ENCODE measurements around the gene ATP6V1G3. TPM values are rescaled to one million over a fixed set of nuclear protein-coding genes. Genes with fewer than 3 reads are reported as not detected.
"Not testable (repeated sequence)": the region's sequence is repeated elsewhere in the genome, so short reads cannot be mapped to it uniquely, and the experiment has no call there.

The ATP6V1G3 gene
- polyA plus RNA-seq, 4 donors = 5.0 to 9.7 (median 6.7) TPM

DNA sequence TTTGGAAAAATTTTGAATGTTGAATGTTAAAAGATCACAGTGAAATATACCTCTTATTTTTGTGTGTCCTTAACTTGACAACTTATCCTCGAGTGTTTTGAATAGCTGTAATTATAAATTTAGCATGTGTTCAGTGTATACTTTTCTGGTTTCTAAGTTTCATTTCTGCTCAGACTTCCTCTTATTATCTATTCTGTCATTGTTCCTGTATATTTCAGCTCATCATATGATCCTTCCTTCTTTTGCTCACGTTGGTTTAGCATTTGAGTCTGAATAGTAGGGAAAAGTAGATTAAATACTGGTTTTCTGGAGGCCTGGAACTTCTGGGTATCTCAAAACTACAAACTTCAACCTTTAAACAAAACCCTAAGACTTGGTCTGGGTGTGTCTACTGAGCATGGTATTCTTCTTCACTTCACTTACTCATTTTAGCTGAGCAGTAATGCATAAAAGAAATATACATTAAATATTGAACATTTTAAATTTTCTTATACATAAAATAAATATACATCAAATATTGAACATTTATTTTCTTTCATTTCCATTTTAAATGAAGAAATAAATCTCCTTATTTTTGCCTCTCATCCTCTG, 3.3 kb upstream of the ATP6V1G3 start:
- no peak for DNase-seq (ENCODE audit: low read depth in 4 of 4, low spot score in 3 of 4)

DNA sequence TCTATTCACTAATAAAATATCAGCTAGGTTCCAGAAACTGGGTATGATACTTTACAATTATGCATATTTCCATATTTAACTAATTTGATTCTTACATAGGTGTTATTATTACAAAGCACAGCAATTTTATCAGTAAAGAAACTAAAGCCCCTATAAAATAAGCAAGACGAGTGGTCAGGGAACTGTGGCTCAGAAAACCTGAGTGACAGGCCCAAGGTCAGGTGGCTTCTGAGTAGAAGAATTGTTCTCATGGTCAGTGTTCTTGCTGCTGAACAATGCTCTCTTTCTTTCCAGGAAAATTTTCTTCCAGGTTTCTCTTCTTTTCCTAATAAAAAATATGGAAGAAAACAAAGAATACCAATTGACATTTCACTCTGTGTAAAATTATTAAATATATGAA, 2.2 kb upstream of the ATP6V1G3 start:
- DNase-seq (ENCODE audit: low read depth in 4 of 4, low spot score in 3 of 4) = no peak

- no peak for DNase-seq (ENCODE audit: low read depth in 4 of 4, low spot score in 3 of 4)
Measured at GRCh38 chr1:198541737-198542136, 1.3 kb upstream of the ATP6V1G3 start.

DNA sequence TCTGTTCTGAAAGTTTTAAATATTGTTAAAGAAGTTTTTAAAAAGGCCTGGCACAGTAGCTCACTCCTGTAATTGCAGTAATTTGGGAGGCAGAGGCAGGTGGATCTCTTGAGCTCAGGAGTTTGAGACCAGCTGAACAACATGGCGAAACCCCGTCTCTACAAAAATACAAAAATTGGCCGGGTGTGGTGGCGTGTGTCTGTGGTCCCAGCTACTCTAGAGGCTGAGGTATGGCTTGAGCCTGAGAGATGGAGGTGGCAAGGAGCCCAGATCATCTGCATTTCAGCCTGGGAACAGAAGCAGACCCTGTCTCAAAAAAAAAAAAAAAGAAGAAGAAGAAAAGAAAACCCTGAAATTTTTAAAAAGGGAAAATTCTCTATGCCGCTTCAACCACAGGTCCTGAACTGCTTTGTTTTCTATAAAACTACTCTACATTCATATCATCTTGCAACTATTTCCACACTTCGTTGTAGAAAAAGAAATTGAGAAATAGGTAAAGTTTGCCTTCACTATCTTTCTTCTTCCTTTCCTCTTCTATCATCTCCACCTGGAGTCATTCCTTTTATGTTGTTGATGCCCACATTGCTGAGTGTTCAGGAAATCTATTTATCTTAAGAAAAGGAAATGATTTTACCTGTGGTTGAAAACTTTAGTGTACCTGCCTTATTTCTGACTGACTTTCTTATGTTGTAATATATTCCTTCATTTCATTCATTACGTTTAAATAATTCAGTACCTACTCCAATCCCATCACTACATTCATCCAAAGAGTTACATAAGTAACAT, 1.7 kb downstream of the ATP6V1G3 start:
- DNase-seq (ENCODE audit: low read depth in 4 of 4, low spot score in 3 of 4) = no peak

DNA sequence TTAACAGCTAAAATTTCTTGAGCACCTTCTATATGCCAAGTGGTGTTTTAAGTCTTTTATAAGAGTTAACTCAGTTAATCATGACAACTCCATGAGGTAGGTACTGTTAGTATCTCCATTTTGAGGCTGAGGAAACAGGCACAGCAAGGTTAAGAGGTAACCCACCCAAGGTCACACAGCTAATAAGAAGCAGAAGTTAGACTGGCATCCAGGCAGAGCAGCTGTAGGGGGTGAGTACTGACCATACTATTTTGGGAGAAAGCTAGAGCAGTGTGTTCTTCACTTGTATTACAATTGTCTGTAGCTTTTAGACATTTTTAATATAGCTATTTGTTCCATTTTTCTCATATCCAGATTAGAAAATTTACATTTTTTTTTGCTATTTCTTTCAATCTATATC, 4.8 kb downstream of the ATP6V1G3 start:
- no peak for DNase-seq (ENCODE audit: low read depth in 4 of 4, low spot score in 3 of 4)

DNA sequence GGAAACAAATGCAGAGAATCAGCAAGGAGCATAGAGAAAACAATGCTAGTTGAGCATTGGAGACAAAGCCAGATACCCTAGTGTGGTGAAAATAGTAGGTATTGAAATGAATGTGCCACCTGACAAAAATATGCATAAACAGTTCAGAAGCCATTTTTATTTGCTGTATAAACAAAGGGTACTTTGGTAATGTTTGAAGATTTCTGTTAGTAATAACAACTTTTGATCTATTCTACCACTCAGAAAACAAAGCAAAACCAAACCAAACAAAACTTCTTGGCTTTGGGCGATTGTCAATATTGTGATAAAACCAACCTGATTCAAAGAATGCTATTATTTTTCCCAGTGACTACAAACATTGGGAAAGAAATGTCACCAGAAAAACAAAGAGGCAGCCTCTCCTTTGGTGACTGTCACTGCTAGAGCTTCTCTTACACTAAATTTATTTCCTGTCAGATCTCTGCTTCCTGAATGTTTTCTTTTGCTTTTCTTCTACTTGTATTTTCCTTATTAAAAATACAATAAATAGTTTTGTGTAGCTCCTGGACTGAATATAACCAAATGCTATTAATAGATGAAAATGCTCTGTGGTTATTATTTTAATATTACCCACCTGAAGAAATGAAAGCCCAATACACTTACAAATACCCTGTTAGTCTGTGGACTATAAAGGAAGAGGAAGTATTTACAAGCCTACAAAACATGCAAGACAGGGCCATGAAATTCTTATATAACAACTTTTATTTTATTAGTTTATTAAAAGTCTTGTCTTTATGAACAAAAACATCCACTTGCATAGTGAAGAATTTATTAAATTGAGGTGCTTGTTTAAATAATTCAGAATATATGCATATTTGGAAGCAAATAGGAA, 5.7 kb downstream of the ATP6V1G3 start:
- DNase-seq (ENCODE audit: low read depth in 4 of 4, low spot score in 3 of 4) = no peak

DNA sequence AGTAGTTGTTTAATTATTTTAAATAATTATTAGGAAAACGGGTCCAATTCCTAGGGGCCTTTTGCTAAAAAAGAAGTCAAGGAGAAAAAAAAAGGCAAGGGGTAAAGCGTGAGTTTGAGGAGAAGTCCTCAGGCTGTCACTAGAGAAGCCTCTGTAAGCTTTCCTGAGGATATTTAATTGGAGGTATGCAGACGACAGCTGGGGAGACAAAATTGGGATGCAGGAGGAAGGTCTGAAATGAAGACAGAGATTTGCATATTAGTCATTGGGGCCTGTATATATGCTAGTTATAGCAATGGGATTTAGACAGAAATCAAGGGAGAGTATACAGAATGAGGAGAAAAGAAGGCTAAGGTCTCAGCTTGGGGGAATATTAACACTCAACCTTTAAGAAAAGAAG, 8.6 kb downstream of the ATP6V1G3 start:
- DNase-seq (ENCODE audit: low read depth in 4 of 4, low spot score in 3 of 4) = no peak

DNA sequence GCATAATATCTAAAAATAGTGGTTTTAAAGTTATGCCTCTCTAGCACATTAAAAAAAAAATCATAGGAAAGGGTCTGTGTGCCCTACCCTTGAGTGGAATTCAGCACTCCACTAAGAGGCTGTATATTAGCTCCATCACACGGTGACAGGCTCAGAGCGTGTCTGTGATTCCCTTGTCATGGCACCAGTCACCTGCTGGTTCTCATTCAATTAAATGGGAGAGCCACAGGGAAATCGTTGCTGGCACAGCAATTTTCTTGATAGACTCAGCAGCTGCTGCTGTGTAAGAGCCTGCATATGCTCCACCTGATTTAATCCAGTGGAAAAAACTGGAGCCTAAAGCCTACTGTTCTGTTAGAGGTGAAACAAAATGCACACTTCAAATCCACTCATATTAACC, 9.5 kb downstream of the ATP6V1G3 start:
- DNase-seq (ENCODE audit: low read depth in 4 of 4, low spot score in 3 of 4) = no peak

DNA sequence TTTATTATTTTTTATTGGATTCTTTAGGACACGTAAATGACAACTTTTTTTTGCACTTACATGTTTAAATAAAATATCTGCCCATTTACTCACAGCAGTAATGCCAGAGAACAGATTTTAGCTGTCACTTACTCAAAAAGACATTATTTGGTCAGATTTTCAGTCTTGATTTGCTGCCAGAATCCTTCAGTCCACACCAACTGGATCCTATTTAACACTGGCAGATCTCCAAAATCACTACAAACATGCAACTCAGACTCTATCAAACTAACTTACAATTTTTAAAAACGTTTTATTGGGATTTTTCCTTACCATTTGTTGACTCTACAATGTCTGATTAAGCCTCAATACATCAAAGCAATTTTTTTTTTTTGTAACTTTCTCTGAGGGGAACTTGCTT, 11.1 kb downstream of the ATP6V1G3 start:
- peak in 2 of 4 donors; percentile 4 to 7 for DNase-seq (ENCODE audit: low read depth in 4 of 4, low spot score in 3 of 4)

DNA sequence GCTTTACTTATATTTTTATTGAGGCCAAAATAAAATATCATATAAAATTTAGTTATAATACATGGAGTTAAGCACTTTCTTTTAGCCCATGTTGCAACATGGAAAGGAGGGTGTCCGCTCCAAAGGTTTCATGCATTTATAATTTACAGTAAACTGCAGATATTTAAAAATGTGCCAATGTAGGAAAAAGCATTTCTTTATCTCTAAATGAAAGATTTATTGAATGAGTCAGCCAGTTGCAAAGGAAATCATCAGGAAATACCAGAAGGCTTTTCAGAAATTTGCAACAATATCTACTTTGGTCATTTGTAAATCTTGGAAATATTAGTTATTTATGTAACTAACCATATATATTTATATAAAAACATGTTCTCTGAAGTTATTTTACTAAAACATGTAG, 12.1 kb downstream of the ATP6V1G3 start:
- no peak for DNase-seq (ENCODE audit: low read depth in 4 of 4, low spot score in 3 of 4)

- DNase-seq (ENCODE audit: low read depth in 4 of 4, low spot score in 3 of 4) = no peak
Measured at GRCh38 chr1:198524556-198524955, 15.9 kb downstream of the ATP6V1G3 start.

- DNase-seq (ENCODE audit: low read depth in 4 of 4, low spot score in 3 of 4) = not testable (repeated sequence)
Measured at GRCh38 chr1:198524127-198524526, 16.4 kb downstream of the ATP6V1G3 start.

GRCh38 chr1:198523182-198523950, 17.1 kb downstream of the ATP6V1G3 start:
- no peak for DNase-seq (ENCODE audit: low read depth in 4 of 4, low spot score in 3 of 4)

GRCh38 chr1:198520524-198521254, 19.8 kb downstream of the ATP6V1G3 start:
- DNase-seq (ENCODE audit: low read depth in 4 of 4, low spot score in 3 of 4) = no peak

DNA sequence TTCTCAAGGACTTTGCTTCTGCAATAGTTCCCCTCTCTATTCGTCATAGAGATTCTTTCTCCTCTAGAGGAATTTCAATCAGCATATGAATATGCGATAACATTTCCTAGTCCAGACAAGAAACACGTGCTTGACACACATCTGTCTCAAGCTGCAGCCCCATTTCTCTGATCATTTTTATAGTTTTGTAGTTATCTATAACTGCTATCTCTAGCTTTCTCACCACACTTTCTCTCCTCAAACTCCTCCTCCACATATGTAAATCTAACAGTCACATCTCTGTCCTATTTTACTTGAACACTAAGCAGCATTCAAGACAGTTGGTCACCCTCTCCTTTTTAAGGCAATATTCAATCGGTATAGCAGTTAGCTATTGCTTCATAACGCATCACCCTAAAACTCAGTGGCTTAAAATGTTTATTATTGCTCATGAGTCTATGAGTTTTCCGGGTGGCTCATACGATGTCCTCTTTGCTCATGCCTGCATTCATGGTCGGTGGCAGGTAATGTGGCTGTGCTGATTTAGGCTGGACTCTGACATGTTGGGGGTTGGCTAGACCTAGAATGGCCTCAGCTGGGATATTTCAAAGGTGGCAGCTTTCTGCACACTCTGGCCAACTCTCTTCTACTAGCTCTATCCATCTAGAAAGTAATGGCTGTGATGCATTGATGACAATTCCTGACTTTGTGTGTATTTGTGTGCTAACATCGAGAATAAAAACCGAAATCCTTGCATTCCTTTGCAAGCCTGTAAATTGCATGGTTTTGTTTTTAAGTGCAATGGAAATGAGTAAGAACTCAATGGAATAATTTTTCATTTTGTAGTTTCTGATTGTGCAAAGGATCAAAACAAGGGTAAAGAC, 20.6 kb downstream of the ATP6V1G3 start:
- DNase-seq (ENCODE audit: low read depth in 4 of 4, low spot score in 3 of 4) = no peak

GRCh38 chr1:198517623-198518199, 22.8 kb downstream of the ATP6V1G3 start:
- no peak for DNase-seq (ENCODE audit: low read depth in 4 of 4, low spot score in 3 of 4)

- no peak for DNase-seq (ENCODE audit: low read depth in 4 of 4, low spot score in 3 of 4)
Measured at GRCh38 chr1:198500096-198500495, 40.4 kb downstream of the ATP6V1G3 start.

GRCh38 chr1:198499588-198499987, 40.9 kb downstream of the ATP6V1G3 start:
- no peak for DNase-seq (ENCODE audit: low read depth in 4 of 4, low spot score in 3 of 4)

DNA sequence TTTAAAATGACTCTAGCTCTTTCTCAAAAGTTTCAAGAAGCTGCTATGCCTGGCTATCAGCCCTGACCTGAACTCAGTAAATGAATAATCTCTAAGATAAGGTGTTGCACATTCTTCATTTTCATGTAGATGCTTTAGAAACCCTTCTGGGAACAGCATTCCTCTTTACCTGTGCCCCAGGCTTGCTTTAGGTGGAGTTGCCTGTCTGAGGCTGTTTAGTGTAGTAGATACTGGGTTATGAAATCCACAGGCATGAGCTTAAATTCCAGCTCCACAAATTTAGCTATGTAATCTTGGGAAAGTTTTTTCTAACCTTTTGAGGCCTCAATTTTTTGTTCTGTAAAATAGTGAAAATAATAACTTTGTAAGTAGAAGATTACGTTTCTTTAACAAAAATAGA, 41.6 kb downstream of the ATP6V1G3 start:
- DNase-seq (ENCODE audit: low read depth in 4 of 4, low spot score in 3 of 4) = no peak

All from right renal pelvis (tissue), 4 donors.